Esophagus muscularis mucosa (tissue), 4 donors: ENCODE data around the gene PLA2G4D. TPM values are rescaled to one million over a fixed set of nuclear protein-coding genes. Genes with fewer than 3 reads are reported as not detected.

ENCODE experiments used
- DNase-seq: peaks from one replicate; pipeline ENCODE4 v3.0.0-alpha.2; 2017; ENCODE audit errors: extremely low spot score
- H3K27ac ChIP-seq, 4 donors: fragments of 200-600 bp; sonication (generic); replicated peaks in 1 of 4; 1 replicate in 3 of 4; 2 replicates in 1 of 4; pipeline ENCODE4 v1.5.1; 2016 to 2019; ENCODE audit warnings: mild to moderate bottlenecking in 1 of 4
- H3K27me3 ChIP-seq, 4 donors: fragments of 200-600 bp; sonication (generic); one replicate each; pipeline versions ENCODE4 v1.5.1 to v1.6.0; 2016 to 2019
- H3K36me3 ChIP-seq, 4 donors: fragments of 200-600 bp; sonication (generic); one replicate each; pipeline ENCODE4 v1.5.1; 2016 to 2019
- H3K4me1 ChIP-seq, 4 donors: fragments of 200-600 bp; sonication (generic); one replicate each; pipeline ENCODE4 v1.5.1; 2016 to 2019
- H3K4me3 ChIP-seq, 4 donors: fragments of 200-600 bp; sonication (generic); 1 replicate in 2 of 4; 2 replicates in 2 of 4; pipeline ENCODE4 v1.5.1; 2016 to 2019; ENCODE audit warnings: mild to moderate bottlenecking in 4 of 4, moderate library complexity in 1 of 4
- H3K9me3 ChIP-seq, 4 donors: fragments of 200-600 bp; sonication (generic); 1 replicate in 3 of 4; 2 replicates in 1 of 4; pipeline ENCODE4 v1.5.1; 2016 to 2019
- CTCF ChIP-seq, 3 experiments: fragments of 200-600 bp in 2 of 3; fragments of 450-650 bp in 1 of 3; sonication (generic) in 2 of 3; IDR thresholded peaks; one replicate each; pipeline ENCODE4 v1.5.1; 2017 to 2019; ENCODE audit warnings: antibody characterized with exemption in 3 of 3, mild to moderate bottlenecking in 2 of 3, moderate library complexity in 1 of 3
- EP300 ChIP-seq: sonication (generic); formaldehyde crosslinking; IDR thresholded peaks from one replicate; pipeline ENCODE4 v1.6.1; 2017; ENCODE audit warnings: antibody characterized with exemption
- POLR2A ChIP-seq: fragments of 450-650 bp; IDR thresholded peaks from one replicate; pipeline ENCODE4 v1.6.1; 2017; ENCODE audit warnings: antibody characterized with exemption, moderate library complexity, mild to moderate bottlenecking, low read depth
- POLR2AphosphoS5 ChIP-seq, 2 donors: sonication (generic); formaldehyde crosslinking; IDR thresholded peaks; one replicate each; pipeline ENCODE4 v1.6.1; 2017; ENCODE audit warnings: antibody characterized with exemption in 2 of 2
- WGBS: methylation state at CpG from one replicate; pipeline ENCODE4 v1.1.5; 2018; 5-methylcytosine and 5-hydroxymethylcytosine counted together
- intact Hi-C: fragments of 100-400 bp; cut with DNase I; formaldehyde crosslinking; loops from one replicate; pipeline ENCODE4 v1.15.1; 2023
- total RNA-seq, 4 donors: library from RNA; depleted of rRNA; stranded (reverse); fragments of >200 nt; gene quantifications; one replicate each; pipeline versions ENCODE4 v1.1.0 to v1.2.1, GENCODE V29; 2016

PLA2G4D gene
- total RNA-seq, 4 donors from 2014 or later: not detected

- peaks cover 0 to 4% (median 0%) of the 10 kb centered on the region in 4 donors for H3K4me1 ChIP-seq
- WGBS: 63% methylated on average over 10 of the region's 10 CpGs
- intact Hi-C loops: no loop called here
- H3K27me3 ChIP-seq: no peaks in the 10 kb centered on the region
- no peaks in the 10 kb centered on the region for H3K9me3 ChIP-seq
- H3K27ac ChIP-seq: no peak overlapping the region
- DNase-seq: no peak
- no peaks in the 10 kb centered on the region for H3K36me3 ChIP-seq
- TF ChIP-seq POLR2A (no peak), CTCF (IDR thresholded peaks at IDR 0.05) (no peak)
- no peak overlapping the region for H3K4me3 ChIP-seq
These were observed 43.7 kb downstream of the PLA2G4D start for GRCh38 chr15:42050484-42051255.

GRCh38 chr15:42048821-42049200 is 45.6 kb downstream of the PLA2G4D start:
- 84% methylated on average over 8 of the region's 8 CpGs for WGBS
- no peak for DNase-seq
- Histone ChIP-seq H3K27me3 (no peaks in the 10 kb centered on the region), H3K9me3 (no peaks in the 10 kb centered on the region), H3K4me1 (peaks cover 0 to 4% (median 0%) of the 10 kb centered on the region in 4 donors), H3K36me3 (no peaks in the 10 kb centered on the region), H3K27ac (no peak overlapping the region), H3K4me3 (no peak overlapping the region)
- intact Hi-C loops: no loop called here
- TF ChIP-seq POLR2AphosphoS5 (IDR thresholded peaks at IDR 0.05) (no peak), POLR2A (no peak), EP300 (no peak), CTCF (IDR thresholded peaks at IDR 0.05) (no peak)

GRCh38 chr15:42048080-42048820 is 46.1 kb downstream of the PLA2G4D start:
- intact Hi-C loops: no loop called here

GRCh38 chr15:42046597-42046996 is 47.8 kb downstream of the PLA2G4D start:
- DNase-seq: no peak
- H3K9me3 ChIP-seq: no peaks in the 10 kb centered on the region
- intact Hi-C loops: no loop called here
- H3K27me3 ChIP-seq: no peaks in the 10 kb centered on the region
- WGBS: 88% methylated on average over 2 of the region's 2 CpGs
- no peak overlapping the region for H3K27ac ChIP-seq
- no peak overlapping the region for H3K4me3 ChIP-seq
- H3K4me1 ChIP-seq: no peaks in the 10 kb centered on the region
- no peaks in the 10 kb centered on the region for H3K36me3 ChIP-seq
- TF ChIP-seq POLR2AphosphoS5 (IDR thresholded peaks at IDR 0.05) (no peak), CTCF (IDR thresholded peaks at IDR 0.05) (no peak), EP300 (no peak), POLR2A (no peak)

More at GRCh38 chr15:42048080-42048820, 46.1 kb downstream of the PLA2G4D start:
- Histone ChIP-seq H3K27ac (no peak overlapping the region), H3K9me3 (no peaks in the 10 kb centered on the region), H3K27me3 (no peaks in the 10 kb centered on the region), H3K4me1 (peaks cover 0 to 4% (median 0%) of the 10 kb centered on the region in 4 donors), H3K4me3 (no peak overlapping the region), H3K36me3 (no peaks in the 10 kb centered on the region)
- WGBS: 90% methylated on average over 9 of the region's 9 CpGs
- DNase-seq: no peak
- TF ChIP-seq POLR2A: no peak
- TF ChIP-seq EP300: no peak
- TF ChIP-seq CTCF (IDR thresholded peaks at IDR 0.05): no peak
- TF ChIP-seq POLR2AphosphoS5 (IDR thresholded peaks at IDR 0.05): no peak
